Activated naive CD4-positive, alpha-beta T cell treated with anti-CD3 and anti-CD28 coated beads, Interleukin-2, amount 50 U/mL, for 16 hours (primary cell): ENCODE data around the gene TMA7.

ENCODE experiments used
- DNase-seq: peaks from one replicate; pipeline ENCODE4 v3.0.0-alpha.2; 2020

TMA7 gene

DNA sequence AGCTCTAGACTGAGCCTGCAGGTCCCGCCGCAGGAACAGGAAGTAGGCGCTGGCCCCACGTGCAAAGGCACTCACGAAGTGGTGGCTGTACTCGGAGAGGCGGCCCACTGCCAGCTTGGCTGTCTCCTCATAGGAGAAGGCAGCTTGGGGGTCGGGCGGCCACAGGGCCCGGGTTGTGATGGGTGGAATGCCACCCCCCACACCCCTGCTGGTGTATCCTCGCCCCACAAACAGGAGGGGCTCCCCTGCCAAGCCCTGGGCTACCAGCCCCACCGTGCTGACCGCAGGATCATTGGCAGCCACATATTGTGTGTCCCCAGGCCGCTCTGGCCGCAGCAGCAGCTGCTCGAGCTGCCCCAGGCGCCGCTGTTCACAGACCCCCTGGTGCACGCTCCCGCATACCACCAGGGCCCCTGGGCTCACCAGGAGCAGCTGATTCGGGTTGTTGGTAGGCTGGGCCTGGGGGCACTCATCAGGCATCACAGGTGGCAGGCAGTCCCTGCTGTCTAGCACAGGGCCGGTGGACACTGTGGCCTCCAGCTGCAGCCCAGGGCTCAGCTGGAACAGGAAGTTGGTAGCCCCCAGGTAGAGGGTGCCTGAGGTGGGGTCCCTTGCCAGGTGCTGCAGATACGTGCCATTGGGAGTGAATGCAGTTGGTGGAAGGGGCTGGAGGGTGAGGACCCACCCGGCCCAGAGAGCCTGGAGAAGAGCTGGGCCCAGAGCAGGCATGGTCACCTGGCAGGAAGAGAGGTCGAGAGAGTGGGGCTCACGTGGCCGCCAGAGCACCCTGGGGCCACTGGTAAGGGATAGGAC lies 16.0 kb upstream of the TMA7 start:
- DNase-seq: no peak

GRCh38 chr3:48425281-48425812 lies 14.7 kb upstream of the TMA7 start:
- DNase-seq: no peak

- no peak for DNase-seq
Observed at GRCh38 chr3:48426401-48426909, 13.6 kb upstream of the TMA7 start.

DNA sequence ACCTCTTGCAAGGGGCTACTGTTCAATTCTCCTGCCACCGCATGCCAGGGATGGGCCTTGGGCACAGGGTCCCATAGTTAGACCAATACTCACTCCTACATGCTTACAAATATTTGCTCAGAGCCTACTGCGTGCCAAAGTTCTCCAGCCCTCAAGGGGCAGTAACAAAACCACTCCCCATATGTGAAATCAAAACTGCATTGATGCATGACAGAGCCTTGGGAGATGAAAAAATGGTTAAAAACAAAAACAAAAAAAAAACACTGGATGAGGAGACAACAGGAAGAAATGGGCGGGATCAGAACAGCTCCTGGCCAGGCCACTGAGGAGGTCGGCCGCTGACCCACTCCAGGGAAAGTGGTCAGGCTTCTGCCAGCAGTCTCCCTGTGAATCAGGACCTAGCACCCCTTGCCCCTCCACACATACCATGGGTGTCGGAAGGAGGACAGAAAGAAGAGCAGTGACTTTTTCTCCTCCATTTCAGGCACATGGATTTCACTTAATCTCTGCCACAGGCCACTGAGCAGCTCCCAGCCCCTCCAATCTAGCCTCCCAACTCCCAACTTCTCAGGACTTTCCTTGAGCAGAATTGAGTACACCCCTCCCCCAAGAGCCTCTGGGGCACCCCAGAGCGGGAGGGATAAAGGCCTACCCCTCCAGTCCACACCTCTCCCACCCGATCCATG lies 13.0 kb upstream of the TMA7 start:
- no peak for DNase-seq

DNA sequence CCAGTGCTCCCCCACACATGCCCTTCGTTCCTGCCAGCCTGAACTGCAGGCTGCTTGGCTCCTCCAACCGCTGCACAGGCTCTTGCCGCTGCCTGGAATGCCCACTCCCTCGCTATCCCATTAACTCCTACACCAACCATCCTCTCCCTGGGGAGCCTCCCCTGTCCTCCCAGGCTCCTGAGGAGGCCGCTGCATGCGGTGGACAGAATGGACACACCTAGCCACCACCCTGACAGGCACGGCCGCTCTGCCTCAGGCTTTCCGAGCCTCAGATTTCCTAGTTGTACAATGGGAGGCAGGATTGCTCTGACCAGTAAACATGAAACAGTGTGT lies 12.5 kb upstream of the TMA7 start:
- DNase-seq: no peak

DNA sequence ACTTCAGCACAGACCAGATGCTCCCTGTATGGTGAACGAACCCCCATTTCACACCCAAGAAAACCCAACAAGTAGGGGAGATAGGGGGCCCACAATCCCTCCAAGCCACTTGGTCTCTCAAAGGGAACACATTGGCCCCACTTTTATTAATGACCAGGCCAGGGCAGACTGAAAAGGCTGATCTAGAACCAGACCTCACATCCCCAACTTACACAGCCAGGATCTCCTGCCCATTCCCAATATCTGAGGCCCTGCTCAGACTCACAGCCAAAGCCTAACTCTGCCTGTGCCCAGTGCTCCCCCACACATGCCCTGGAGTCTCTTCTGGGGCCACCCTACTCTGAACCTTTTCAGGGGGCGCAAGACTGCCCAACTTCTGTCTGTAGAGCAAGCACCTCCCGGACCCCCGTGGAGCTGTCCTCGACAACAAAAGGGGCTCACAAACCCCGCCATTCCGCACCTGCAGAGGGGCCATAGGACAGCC lies 11.9 kb upstream of the TMA7 start:
- DNase-seq: no peak

GRCh38 chr3:48428572-48429316 lies 11.3 kb upstream of the TMA7 start:
- DNase-seq: peak; percentile 19

DNA sequence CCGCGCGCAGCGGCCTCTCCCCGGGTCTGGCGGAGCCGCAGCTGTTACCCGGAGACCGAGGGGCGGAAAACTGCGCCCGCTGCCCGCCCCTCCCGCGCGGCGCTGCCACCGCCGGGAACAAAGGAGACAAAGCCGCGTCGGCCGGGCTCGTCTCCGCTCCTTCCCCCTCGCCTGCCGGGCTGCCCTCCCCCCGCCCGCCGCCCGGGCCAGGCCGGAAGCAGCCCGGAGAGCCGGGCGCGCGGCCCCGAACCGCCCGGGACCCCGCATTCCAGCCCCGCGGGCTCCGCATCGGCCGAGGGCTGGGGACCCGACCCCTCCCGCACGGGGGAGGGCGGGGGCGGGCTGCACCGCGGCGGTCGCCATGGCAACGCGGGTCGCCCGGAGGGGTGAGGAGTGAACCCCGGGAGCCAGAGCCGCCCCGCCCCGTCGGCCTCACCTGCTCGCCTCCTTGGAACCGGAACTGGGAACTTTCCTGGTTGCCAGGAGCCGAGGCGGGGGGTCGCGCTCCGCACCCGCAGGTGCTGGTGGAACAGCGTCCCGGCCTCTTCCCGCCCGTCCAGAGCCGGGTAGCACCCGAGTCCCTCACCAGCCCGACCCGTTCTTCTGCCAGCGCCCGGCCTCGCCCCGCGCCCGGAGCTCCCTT lies 10.6 kb upstream of the TMA7 start:
- peak; percentile 64 for DNase-seq

GRCh38 chr3:48429960-48430707 lies 9.9 kb upstream of the TMA7 start, which contains the start of gene PLXNB1:
TSS of gene PLXNB1 (minus strand) at chr3:48430086. CDS start at chr3:48424611, 5,475 bp downstream.
- peak; percentile 24 for DNase-seq

GRCh38 chr3:48430708-48431101 lies 9.4 kb upstream of the TMA7 start:
- no peak for DNase-seq

- no peak for DNase-seq
Observed at GRCh38 chr3:48431224-48432029, 8.6 kb upstream of the TMA7 start.

GRCh38 chr3:48432411-48433371 lies 7.4 kb upstream of the TMA7 start:
- DNase-seq: no peak

DNA sequence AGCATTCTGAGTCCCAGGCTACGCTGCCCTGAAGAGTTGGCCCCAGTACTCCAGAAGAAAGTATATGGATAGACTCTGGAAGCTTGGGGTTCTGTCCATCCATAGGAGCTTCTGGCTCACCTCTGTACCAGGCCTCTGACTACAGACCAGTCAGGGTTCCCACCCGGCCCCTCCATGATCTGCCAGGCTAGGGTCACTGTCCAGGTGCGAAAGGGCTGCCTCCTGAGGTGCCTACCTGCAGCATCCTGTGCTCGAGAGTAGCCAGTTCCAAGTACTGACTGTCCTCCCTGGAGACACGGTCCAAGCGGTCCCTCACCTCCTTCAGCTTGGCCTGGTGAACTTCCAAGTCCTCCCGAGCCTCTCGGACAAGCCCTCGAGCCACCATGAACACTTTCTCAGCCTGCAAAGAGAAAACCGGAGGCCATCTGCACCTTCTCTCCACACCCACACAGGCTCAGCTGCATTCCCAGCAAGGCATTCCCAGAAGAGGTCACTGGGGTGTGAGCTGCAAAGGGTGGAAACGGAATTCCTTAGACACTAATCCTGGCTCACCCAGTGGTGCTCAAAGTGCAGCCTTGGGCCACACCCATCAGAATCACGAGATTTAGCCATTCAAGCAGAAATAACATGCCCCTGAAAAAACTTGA lies 6.5 kb upstream of the TMA7 start:
- DNase-seq: no peak

DNA sequence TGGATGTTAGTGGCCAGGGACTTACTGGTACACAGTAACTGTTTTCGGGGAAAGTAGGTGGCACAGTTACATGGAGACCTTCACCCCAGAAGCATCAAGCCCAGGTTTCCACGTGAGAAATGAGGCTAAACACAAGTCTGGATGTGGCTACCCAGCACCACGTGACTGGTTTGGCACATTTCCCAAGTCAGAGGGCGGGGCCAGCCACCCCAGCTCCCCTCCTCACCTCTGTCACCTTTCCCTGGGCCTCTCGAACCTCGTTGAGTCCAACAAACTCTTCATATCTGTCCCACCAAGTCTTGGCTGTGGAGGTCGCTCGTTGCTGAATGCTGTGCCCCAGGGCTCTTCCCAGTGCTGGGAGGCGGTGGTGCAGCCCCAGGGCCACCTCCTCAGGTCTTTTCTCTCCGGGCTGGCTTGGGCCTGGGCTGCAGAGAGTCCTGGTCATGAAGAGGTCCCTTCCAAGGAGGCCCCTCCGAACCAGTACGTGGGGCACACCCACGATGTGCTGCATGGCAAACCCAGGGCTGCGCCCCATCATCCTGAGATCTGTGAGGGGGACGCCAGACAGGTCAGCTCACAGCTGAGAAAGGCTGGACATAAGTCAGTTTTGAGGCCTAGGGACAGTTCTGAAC lies 5.3 kb upstream of the TMA7 start:
- DNase-seq: no peak

GRCh38 chr3:48435223-48435595 lies 4.8 kb upstream of the TMA7 start:
- no peak for DNase-seq

DNA sequence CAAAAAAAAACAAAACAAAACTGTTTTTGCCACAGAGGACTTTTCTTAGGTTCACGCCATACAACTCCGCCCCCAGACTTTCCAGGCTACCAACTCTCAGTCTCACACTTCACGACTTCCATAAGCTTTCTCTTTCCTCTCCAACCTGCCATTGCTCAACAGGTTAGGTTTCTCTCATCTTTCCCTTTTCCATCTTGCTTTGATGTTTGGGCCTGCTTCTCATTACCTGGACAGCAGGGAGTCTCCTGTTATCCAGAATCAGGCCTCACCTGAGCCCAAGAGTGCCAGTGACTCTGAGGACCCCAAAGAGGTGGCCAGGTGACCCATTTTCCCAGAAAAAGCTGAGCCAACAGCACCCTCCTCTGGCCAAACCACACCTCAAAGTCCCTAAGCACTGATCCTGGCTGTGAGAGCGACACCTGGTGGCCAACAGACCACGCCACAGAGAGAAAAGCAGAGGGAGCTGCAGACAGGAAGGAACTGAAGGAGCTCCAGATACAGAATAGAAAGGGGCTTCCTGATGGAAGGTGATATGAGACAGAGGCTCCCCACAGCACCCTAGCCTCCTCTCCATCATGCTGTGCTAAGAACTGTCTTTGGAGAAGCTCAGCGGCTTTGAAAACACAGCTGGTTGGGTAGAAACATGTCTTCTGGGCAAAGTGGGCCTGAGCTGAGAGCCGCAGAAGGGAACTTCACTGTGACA lies 4.1 kb upstream of the TMA7 start:
- peak; percentile 83 for DNase-seq

DNA sequence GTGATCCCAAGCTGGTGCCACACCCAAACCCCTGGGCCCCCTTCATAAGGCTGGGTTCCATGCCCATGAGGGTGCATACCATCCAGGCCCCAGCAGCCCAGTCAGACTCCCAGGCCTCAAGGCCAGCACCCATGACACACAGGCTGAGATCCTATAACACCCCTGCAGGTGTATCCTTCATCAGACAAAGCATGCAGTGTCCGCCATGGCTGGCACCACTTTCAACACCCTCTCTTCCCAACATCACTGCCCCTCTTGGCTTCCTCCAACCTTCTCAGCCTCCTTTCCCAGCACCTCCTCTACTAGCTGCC lies 3.6 kb upstream of the TMA7 start:
- DNase-seq: no peak

- no peak for DNase-seq
Observed at GRCh38 chr3:48436855-48437254, 3.2 kb upstream of the TMA7 start.
